A549 (cell line): ENCODE results near the gene HACD1. TPM values are rescaled to one million over a fixed set of nuclear protein-coding genes. Genes with fewer than 3 reads are reported as not detected.

ENCODE experiments used
- ATAC-seq, 2 experiments: fragments of 200-7000 bp in 1 of 2; fragments of >200 bp in 1 of 2; cut with Nextera tagmentation in 1 of 2; cut with Tn5 transposase in 1 of 2; 3 replicates each; pipeline versions ENCODE4 v1.8.0 to v1.9.1; 2018 to 2020; ENCODE audit warnings: mild to moderate bottlenecking in 1 of 2, moderate library complexity in 1 of 2
- CTCF ChIA-PET: fragments of 300-600 bp; sonication (Branson Sonifier 250); formaldehyde crosslinking; extraction: SDS; loops from one replicate; lab custom pipeline; 2021; ENCODE audit warnings: antibody characterized with exemption, inconsistent platforms; lab: Yijun Ruan, JAX
- POLR2A ChIA-PET: fragments of 350-600 bp; formaldehyde crosslinking; extraction: SDS; loops from one replicate; lab custom pipeline; 2021; ENCODE audit warnings: antibody characterized with exemption, inconsistent platforms; lab: Yijun Ruan, JAX
- DNase-seq, 2 experiments: peaks; one replicate each; pipeline versions ENCODE4 v3.0.0 to v3.0.0-alpha.2; 2011 to 2016; ENCODE audit warnings: low read depth in 1 of 2, low spot score in 1 of 2
- FAIRE-seq: peaks from 2 replicates; lab custom pipeline; 2011; peaks lifted over from hg19 to GRCh38; lab: Jason Lieb, UNC
- H3K27ac ChIP-seq, 2 experiments: fragments of >200 bp; sonication (Bioruptor Twin); formaldehyde crosslinking; 3 replicates each; pipeline ENCODE4 v1.5.1; 2016 to 2017
- H3K4me1 ChIP-seq: fragments of >200 bp; sonication (Bioruptor Twin); formaldehyde crosslinking; 3 replicates; pipeline ENCODE4 v1.6.1; 2016
- H3K4me2 ChIP-seq: fragments of >200 bp; sonication (Bioruptor Twin); formaldehyde crosslinking; 3 replicates; pipeline ENCODE4 v1.6.1; 2016
- H3K4me3 ChIP-seq: fragments of >200 bp; sonication (Bioruptor Twin); formaldehyde crosslinking; 3 replicates; pipeline ENCODE4 v1.5.1; 2016
- H3K9me3 ChIP-seq: fragments of >200 bp; sonication (Bioruptor Twin); formaldehyde crosslinking; 3 replicates; pipeline ENCODE4 v1.6.1; 2016
- BHLHE40 ChIP-seq: IDR thresholded peaks from 2 replicates; pipeline ENCODE4 v1.6.1; 2012; ENCODE audit warnings: low read depth, low read length, inconsistent platforms
- CBX2 ChIP-seq: fragments of 200-600 bp; sonication (generic); IDR thresholded peaks from 2 replicates; pipeline ENCODE4 v1.6.1; 2016; ENCODE audit warnings: low read depth, mild to moderate bottlenecking, borderline replicate concordance
- CBX8 ChIP-seq: fragments of 200-600 bp; sonication (generic); IDR thresholded peaks from 2 replicates; pipeline ENCODE4 v1.6.1; 2016
- CHD2 ChIP-seq: fragments of 150-350 bp; IDR thresholded peaks from 2 replicates; pipeline ENCODE4 v1.6.1; 2014; ENCODE audit warnings: low read length; ENCODE audit not compliant: partially characterized antibody
- CTCF ChIP-seq: fragments of >200 bp; sonication (Bioruptor Twin); formaldehyde crosslinking; IDR thresholded peaks from 3 replicates; pipeline ENCODE4 v1.5.1; 2016
- E2F6 ChIP-seq: IDR thresholded peaks from 2 replicates; pipeline ENCODE4 v1.6.1; 2012; ENCODE audit warnings: low read depth, borderline replicate concordance
- EHF ChIP-seq: fragments of 250-450 bp; sonication (Bioruptor Pico); IDR thresholded peaks from 2 replicates; pipeline ENCODE4 v1.5.0; 2020; ENCODE audit warnings: mild to moderate bottlenecking
- EHMT2 ChIP-seq: fragments of 200-600 bp; sonication (generic); IDR thresholded peaks from 2 replicates; pipeline ENCODE4 v1.6.1; 2016; ENCODE audit warnings: antibody characterized with exemption, low read depth, mild to moderate bottlenecking, moderate library complexity
- FOSL2 ChIP-seq, 2 experiments: fragments of 450-650 bp in 1 of 2; fragments of >200 bp in 1 of 2; sonication (Bioruptor Twin) in 1 of 2; formaldehyde crosslinking; IDR thresholded peaks; 2 replicates each; pipeline versions ENCODE4 v1.5.0 to v1.6.1; 2016 to 2020; ENCODE audit warnings: mild to moderate bottlenecking in 1 of 2, moderate library complexity in 1 of 2
- FOXS1 ChIP-seq: fragments of 250-450 bp; sonication (Bioruptor Pico); IDR thresholded peaks from 2 replicates; pipeline ENCODE4 v1.5.0; 2020; ENCODE audit warnings: mild to moderate bottlenecking, moderate library complexity
- GATA3 ChIP-seq: IDR thresholded peaks from 2 replicates; pipeline ENCODE4 v1.6.1; 2012; ENCODE audit warnings: borderline replicate concordance
- HDAC2 ChIP-seq: fragments of 200-600 bp; sonication (generic); IDR thresholded peaks from 2 replicates; pipeline ENCODE4 v1.6.1; 2016
- HES2 ChIP-seq: fragments of >200 bp; sonication (Bioruptor Twin); formaldehyde crosslinking; IDR thresholded peaks from 2 replicates; pipeline ENCODE4 v1.6.1; 2016
- HMGXB4 ChIP-seq: fragments of 250-450 bp; sonication (Bioruptor Pico); IDR thresholded peaks from 2 replicates; pipeline ENCODE4 v1.5.0; 2021; ENCODE audit warnings: mild to moderate bottlenecking, moderate library complexity, borderline replicate concordance
- HOXA7 ChIP-seq: fragments of 250-450 bp; sonication (Bioruptor Pico); IDR thresholded peaks from 2 replicates; pipeline ENCODE4 v1.5.0; 2020; ENCODE audit warnings: mild to moderate bottlenecking, moderate library complexity
- HOXB13 ChIP-seq: fragments of 250-450 bp; sonication (Bioruptor Pico); IDR thresholded peaks from 2 replicates; pipeline ENCODE4 v1.5.0; 2020; ENCODE audit warnings: low read depth, mild to moderate bottlenecking, moderate library complexity
- JUN ChIP-seq, 2 experiments: fragments of >200 bp; sonication (Bioruptor Twin); formaldehyde crosslinking; IDR thresholded peaks; 2 replicates in 1 of 2; 3 replicates in 1 of 2; pipeline ENCODE4 v1.6.1; 2016 to 2017
- JUNB ChIP-seq: fragments of >200 bp; sonication (Bioruptor Twin); formaldehyde crosslinking; IDR thresholded peaks from 2 replicates; pipeline ENCODE4 v1.6.1; 2016
- KDM5A ChIP-seq: fragments of 200-600 bp; sonication (generic); IDR thresholded peaks from 2 replicates; pipeline ENCODE4 v1.6.1; 2016; ENCODE audit warnings: antibody characterized with exemption, mild to moderate bottlenecking
- MAFK ChIP-seq: fragments of 450-650 bp; IDR thresholded peaks from 2 replicates; pipeline ENCODE4 v1.6.1; 2014; ENCODE audit not compliant: partially characterized antibody
- MAZ ChIP-seq: fragments of 150-350 bp; IDR thresholded peaks from 2 replicates; pipeline ENCODE4 v1.6.1; 2014; ENCODE audit warnings: antibody characterized with exemption, low read depth, low read length, borderline replicate concordance
- MYC ChIP-seq: IDR thresholded peaks from 2 replicates; pipeline ENCODE4 v1.6.1; 2012; ENCODE audit warnings: mild to moderate bottlenecking, inconsistent platforms, low read length, improper control_type of control experiment, borderline replicate concordance
- NFE2L2 ChIP-seq: fragments of 150-350 bp; conservative IDR thresholded peaks from 2 replicates; pipeline ENCODE4 v1.6.1; 2014; ENCODE audit warnings: low read length
- NR3C1 ChIP-seq: fragments of >200 bp; sonication (Bioruptor Twin); formaldehyde crosslinking; IDR thresholded peaks from 3 replicates; pipeline ENCODE4 v1.6.1; 2017
- PBX3 ChIP-seq: IDR thresholded peaks from 2 replicates; pipeline ENCODE4 v1.6.1; 2012
- PHF8 ChIP-seq: fragments of 200-600 bp; sonication (generic); IDR thresholded peaks from 2 replicates; pipeline ENCODE4 v1.6.1; 2016; ENCODE audit warnings: low read depth, mild to moderate bottlenecking, antibody characterized with exemption, moderate library complexity, borderline replicate concordance
- RARB ChIP-seq: fragments of 250-450 bp; sonication (Bioruptor Pico); IDR thresholded peaks from 2 replicates; pipeline ENCODE4 v1.8.0; 2021; ENCODE audit warnings: mild to moderate bottlenecking, moderate library complexity
- RCOR1 ChIP-seq: fragments of 150-350 bp; IDR thresholded peaks from 2 replicates; pipeline ENCODE4 v1.6.1; 2014; ENCODE audit warnings: antibody characterized with exemption, low read length, low read depth
- RNF2 ChIP-seq: fragments of 200-600 bp; sonication (generic); IDR thresholded peaks from 2 replicates; pipeline ENCODE4 v1.6.1; 2016; ENCODE audit warnings: low read depth, mild to moderate bottlenecking, antibody characterized with exemption, moderate library complexity, borderline replicate concordance
- SMC3 ChIP-seq: fragments of >200 bp; sonication (Bioruptor Twin); formaldehyde crosslinking; IDR thresholded peaks from 3 replicates; pipeline ENCODE4 v1.6.1; 2018; ENCODE audit warnings: inconsistent platforms
- TFCP2L1 ChIP-seq: fragments of 250-450 bp; sonication (Bioruptor Pico); IDR thresholded peaks from 2 replicates; pipeline ENCODE4 v1.5.0; 2021; ENCODE audit warnings: mild to moderate bottlenecking
- TP53 ChIP-seq: fragments of 250-450 bp; sonication (Bioruptor Pico); IDR thresholded peaks from 2 replicates; pipeline ENCODE4 v1.5.0; 2021; ENCODE audit warnings: mild to moderate bottlenecking, moderate library complexity
- WGBS: methylation state at CpG from one replicate; pipeline ENCODE4 v1.1.6; 2017; ENCODE audit errors: missing lambda C conversion rate; 5-methylcytosine and 5-hydroxymethylcytosine counted together
- polyA plus RNA-seq, 4 experiments: library from polyadenylated mRNA; depleted of rRNA in 3 of 4; stranded (reverse); fragments of >200 nt; fragmentation: RNase III in 1 of 4; extraction: RNeasy Plus Mini Kit Qiagen cat#74134 plus additional on column Dnase treatment in 1 of 4; gene quantifications; 2 replicates in 3 of 4; 3 replicates in 1 of 4; pipeline ENCODE4 v1.2.3, GENCODE V29; 2011 to 2017

The HACD1 gene
- polyA plus RNA-seq, 2 of the 4 experiments (the other 2 are of a cell fraction) = 44.9 to 92.1 TPM

- TF ChIP-seq FOSL2 (IDR thresholded peaks at IDR 0.05) = no peak
- TF ChIP-seq FOSL2 (CRISPR knock-in tag; IDR thresholded peaks at IDR 0.05) = no peak
- no peak for TF ChIP-seq CTCF
Observed at GRCh38 chr10:17580885-17581284, 36.3 kb downstream of the HACD1 start (continued).

- no peak overlapping the region for H3K27ac ChIP-seq
- WGBS = 70% methylated on average over 2 of the region's 2 CpGs
- TF ChIP-seq NR3C1 = no peak
- no peak for TF ChIP-seq SMC3
- no peak for TF ChIP-seq RCOR1
- TF ChIP-seq HMGXB4 (CRISPR knock-in tag) = no peak
- TF ChIP-seq MYC = no peak
- no peak for TF ChIP-seq FOXS1
- no peak for TF ChIP-seq HOXA7 (CRISPR knock-in tag)
- no peak for TF ChIP-seq HOXB13 (CRISPR knock-in tag)
- TF ChIP-seq RNF2 = no peak
- no peak for TF ChIP-seq JUNB
- no peak for TF ChIP-seq MAZ
- no peak for TF ChIP-seq CBX2
- TF ChIP-seq EHMT2 = no peak
- TF ChIP-seq CHD2 = no peak
- no peak for TF ChIP-seq RARB (CRISPR knock-in tag)
- CTCF ChIA-PET = no interaction called here
- H3K4me3 ChIP-seq = no peak overlapping the region
- H3K4me2 ChIP-seq = no peak overlapping the region
- H3K4me1 ChIP-seq = no peaks in the 10 kb centered on the region
- POLR2A ChIA-PET = no interaction called here
- ATAC-seq = no peak
- no peak for DNase-seq
- no peak for FAIRE-seq
- H3K9me3 ChIP-seq = no peaks in the 10 kb centered on the region
Observed at GRCh38 chr10:17578603-17579002, 38.6 kb downstream of the HACD1 start.

- DNase-seq = no peak
- POLR2A ChIA-PET = no interaction called here
- Histone ChIP-seq H3K4me3 (no peak overlapping the region), H3K27ac (no peak overlapping the region), H3K4me2 (no peak overlapping the region), H3K9me3 (no peaks in the 10 kb centered on the region), H3K4me1 (no peaks in the 10 kb centered on the region)
- CTCF ChIA-PET = no interaction called here
- no peak for ATAC-seq
- WGBS = 43% methylated on average over 3 of the region's 3 CpGs
- no peak for FAIRE-seq
- TF ChIP-seq GATA3 (no peak), HES2 (no peak), BHLHE40 (no peak), HDAC2 (no peak), TP53 (CRISPR knock-in tag) (no peak), HOXA7 (CRISPR knock-in tag) (no peak), MAFK (no peak), EHF (CRISPR knock-in tag) (no peak), HMGXB4 (CRISPR knock-in tag) (no peak), MYC (no peak), PHF8 (no peak), KDM5A (no peak), CBX8 (no peak), NFE2L2 (no peak), TFCP2L1 (CRISPR knock-in tag) (no peak), PBX3 (no peak), JUN (IDR thresholded peaks at IDR 0.05) (no peak), E2F6 (no peak)
Observed at GRCh38 chr10:17576768-17577167, 40.4 kb downstream of the HACD1 start.
